ENCODE data around the gene GALNT13. TPM values are rescaled to one million over a fixed set of nuclear protein-coding genes. Genes with fewer than 3 reads are reported as not detected.

GALNT13 gene
- total RNA-seq, 1 donor from 2014 or later = 2.0 TPM

DNA sequence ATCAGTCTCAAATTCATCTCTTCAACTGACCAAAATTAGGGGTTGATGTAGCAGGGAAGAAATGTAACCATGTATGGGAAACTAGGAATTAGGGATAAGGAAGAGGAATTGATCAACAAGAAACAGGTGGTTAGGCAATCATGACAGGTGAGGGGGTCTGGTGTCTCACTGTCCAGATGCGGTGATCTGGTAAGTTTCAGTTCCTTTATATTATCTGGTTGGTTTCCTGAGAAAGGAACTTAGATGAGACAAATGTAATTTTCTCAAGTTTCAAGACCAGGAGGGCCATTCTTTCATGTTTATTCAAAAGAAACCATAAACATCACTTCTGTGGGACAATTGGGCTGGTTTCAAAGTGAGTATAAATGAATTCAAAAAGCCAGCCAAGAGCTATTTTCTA lies 520.5 kb downstream of the GALNT13 start:
- FAIRE-seq = no peak

DNA sequence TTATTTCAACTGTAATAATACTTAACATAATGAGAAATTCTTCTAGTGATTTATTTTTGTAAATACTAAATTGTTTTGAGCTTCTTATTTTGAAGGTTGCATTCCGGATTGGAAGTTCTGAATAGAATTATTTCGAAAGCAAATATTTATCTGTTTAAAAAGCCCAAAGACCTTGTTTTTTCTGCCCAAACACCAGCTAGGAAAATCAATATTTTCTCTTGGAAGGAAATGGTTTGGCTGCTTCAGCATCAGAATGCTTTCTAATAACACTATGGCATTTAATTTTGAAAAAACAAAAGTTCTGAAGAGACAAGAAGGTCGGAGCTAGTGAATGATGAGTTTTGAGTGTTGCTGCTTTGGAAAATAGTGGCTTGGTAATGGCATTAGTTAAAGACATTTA lies 522.9 kb downstream of the GALNT13 start:
- Histone ChIP-seq H3K4me3 (ENCODE audit: insufficient read depth, low read depth, low read length) (no peak overlapping the region), H3K27me3 (ENCODE audit: insufficient read depth, low read length) (no peaks in the 10 kb centered on the region), H3K9me3 (ENCODE audit: insufficient read depth, low read depth, low read length) (no peaks in the 10 kb centered on the region), H4K20me1 (ENCODE audit: insufficient read depth, low read length) (no peaks in the 10 kb centered on the region), H3K4me2 (ENCODE audit: low read length) (no peak overlapping the region), H2AFZ (ENCODE audit: low read depth, low read length) (no peak overlapping the region), H3K36me3 (ENCODE audit: insufficient read depth, low read length) (no peaks in the 10 kb centered on the region), H3K9ac (ENCODE audit: low read length) (no peak overlapping the region), H3K27ac (ENCODE audit: low read depth, low read length) (no peak overlapping the region), H3K4me1 (ENCODE audit: insufficient read depth, low read length) (no peaks in the 10 kb centered on the region), H3K79me2 (ENCODE audit: insufficient read depth, low read length) (no peaks in the 10 kb centered on the region)
- H3K9me3 Mint-ChIP-seq (ENCODE audit: unreplicated experiment) = peaks cover 3% of the 10 kb centered on the region
- no peak overlapping the region for H3K27ac Mint-ChIP-seq (ENCODE audit: unreplicated experiment)
- DNase-seq (ENCODE audit: low read depth) (no peak), FAIRE-seq (no peak)
- no peak for TF ChIP-seq EZH2 (IDR thresholded peaks at IDR 0.05; ENCODE audit: insufficient read depth, low read length)
- TF ChIP-seq, protein P1, sequence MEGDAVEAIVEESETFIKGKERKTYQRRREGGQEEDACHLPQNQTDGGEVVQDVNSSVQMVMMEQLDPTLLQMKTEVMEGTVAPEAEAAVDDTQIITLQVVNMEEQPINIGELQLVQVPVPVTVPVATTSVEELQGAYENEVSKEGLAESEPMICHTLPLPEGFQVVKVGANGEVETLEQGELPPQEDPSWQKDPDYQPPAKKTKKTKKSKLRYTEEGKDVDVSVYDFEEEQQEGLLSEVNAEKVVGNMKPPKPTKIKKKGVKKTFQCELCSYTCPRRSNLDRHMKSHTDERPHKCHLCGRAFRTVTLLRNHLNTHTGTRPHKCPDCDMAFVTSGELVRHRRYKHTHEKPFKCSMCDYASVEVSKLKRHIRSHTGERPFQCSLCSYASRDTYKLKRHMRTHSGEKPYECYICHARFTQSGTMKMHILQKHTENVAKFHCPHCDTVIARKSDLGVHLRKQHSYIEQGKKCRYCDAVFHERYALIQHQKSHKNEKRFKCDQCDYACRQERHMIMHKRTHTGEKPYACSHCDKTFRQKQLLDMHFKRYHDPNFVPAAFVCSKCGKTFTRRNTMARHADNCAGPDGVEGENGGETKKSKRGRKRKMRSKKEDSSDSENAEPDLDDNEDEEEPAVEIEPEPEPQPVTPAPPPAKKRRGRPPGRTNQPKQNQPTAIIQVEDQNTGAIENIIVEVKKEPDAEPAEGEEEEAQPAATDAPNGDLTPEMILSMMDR (IDR thresholded peaks at IDR 0.05; ENCODE audit: insufficient read depth, low read depth, low read length) = no peak
- no peak overlapping the region for H3K4me3 Mint-ChIP-seq (ENCODE audit: unreplicated experiment)
- H3K4me1 Mint-ChIP-seq (ENCODE audit: low read depth, unreplicated experiment) = no peaks in the 10 kb centered on the region
- no peaks in the 10 kb centered on the region for H3K27me3 Mint-ChIP-seq (ENCODE audit: low read depth, unreplicated experiment)
- H3K36me3 Mint-ChIP-seq (ENCODE audit: low read depth, unreplicated experiment) = no peaks in the 10 kb centered on the region

More for the DNA sequence above, 520.5 kb downstream of the GALNT13 start:
- TF ChIP-seq EZH2 (IDR thresholded peaks at IDR 0.05; ENCODE audit: insufficient read depth, low read length) = no peak
- TF ChIP-seq, protein P1 (IDR thresholded peaks at IDR 0.05; ENCODE audit: insufficient read depth, low read depth, low read length) = no peak
- Histone ChIP-seq H3K4me2 (ENCODE audit: low read length) (no peak overlapping the region), H3K36me3 (ENCODE audit: insufficient read depth, low read length) (no peaks in the 10 kb centered on the region), H4K20me1 (ENCODE audit: insufficient read depth, low read length) (no peaks in the 10 kb centered on the region), H3K27me3 (ENCODE audit: insufficient read depth, low read length) (no peaks in the 10 kb centered on the region), H3K4me1 (ENCODE audit: insufficient read depth, low read length) (no peaks in the 10 kb centered on the region), H2AFZ (ENCODE audit: low read depth, low read length) (no peak overlapping the region), H3K79me2 (ENCODE audit: insufficient read depth, low read length) (no peaks in the 10 kb centered on the region), H3K27ac (ENCODE audit: low read depth, low read length) (no peak overlapping the region), H3K9me3 (ENCODE audit: insufficient read depth, low read depth, low read length) (no peaks in the 10 kb centered on the region), H3K9ac (ENCODE audit: low read length) (no peak overlapping the region), H3K4me3 (ENCODE audit: insufficient read depth, low read depth, low read length) (no peak overlapping the region)
- peaks cover 5% of the 10 kb centered on the region for H3K9me3 Mint-ChIP-seq (ENCODE audit: unreplicated experiment)
- no peak overlapping the region for H3K4me3 Mint-ChIP-seq (ENCODE audit: unreplicated experiment)
- H3K4me1 Mint-ChIP-seq (ENCODE audit: low read depth, unreplicated experiment) = no peaks in the 10 kb centered on the region
- no peaks in the 10 kb centered on the region for H3K36me3 Mint-ChIP-seq (ENCODE audit: low read depth, unreplicated experiment)
- H3K27ac Mint-ChIP-seq (ENCODE audit: unreplicated experiment) = no peak overlapping the region
- no peak for DNase-seq (ENCODE audit: low read depth)
- H3K27me3 Mint-ChIP-seq (ENCODE audit: low read depth, unreplicated experiment) = no peaks in the 10 kb centered on the region

DNA sequence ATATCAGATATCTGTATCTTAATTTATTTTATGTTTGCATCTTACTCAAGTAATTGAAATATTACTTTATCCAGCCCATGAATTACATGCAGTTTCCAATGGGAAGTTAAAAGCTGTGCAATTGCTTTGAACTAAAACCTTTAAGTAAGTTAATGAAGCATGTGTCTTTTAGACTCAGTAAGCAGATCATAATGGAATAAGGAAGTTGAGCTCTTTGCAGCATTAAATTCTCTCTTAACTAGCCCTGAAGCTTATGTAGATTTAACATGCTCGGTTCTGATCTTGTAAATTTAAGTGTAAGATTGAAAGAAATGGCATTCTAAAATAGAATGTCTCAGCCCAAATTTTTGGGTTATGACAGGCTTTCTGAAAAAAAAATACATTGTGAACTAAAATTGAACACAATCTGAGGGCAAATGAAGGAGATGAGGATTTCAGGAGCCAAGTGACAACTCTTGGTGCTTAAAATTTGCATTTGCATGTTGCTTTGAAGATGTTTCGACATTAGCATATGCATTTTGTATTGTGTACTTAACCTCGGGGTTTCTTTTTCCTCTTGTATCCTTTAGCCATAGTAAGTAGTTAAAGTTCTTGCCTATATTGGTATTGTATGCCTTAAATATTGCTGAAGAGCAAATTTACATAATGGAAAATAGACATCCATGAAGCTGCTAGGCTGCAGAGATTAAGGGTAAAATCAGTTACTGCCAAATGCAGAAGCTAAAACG lies 529.0 kb downstream of the GALNT13 start:
- no peaks in the 10 kb centered on the region for H4K20me1 ChIP-seq (ENCODE audit: insufficient read depth, low read length)
- H3K4me1 Mint-ChIP-seq (ENCODE audit: low read depth, unreplicated experiment) = no peaks in the 10 kb centered on the region
- no peaks in the 10 kb centered on the region for H3K9me3 ChIP-seq (ENCODE audit: insufficient read depth, low read depth, low read length)
- H3K27ac Mint-ChIP-seq (ENCODE audit: unreplicated experiment) = no peak overlapping the region
- no peaks in the 10 kb centered on the region for H3K79me2 ChIP-seq (ENCODE audit: insufficient read depth, low read length)
- no peak overlapping the region for H2AFZ ChIP-seq (ENCODE audit: low read depth, low read length)
- no peaks in the 10 kb centered on the region for H3K9me3 Mint-ChIP-seq (ENCODE audit: unreplicated experiment)
- H3K36me3 Mint-ChIP-seq (ENCODE audit: low read depth, unreplicated experiment) = no peaks in the 10 kb centered on the region
- H3K9ac ChIP-seq (ENCODE audit: low read length) = no peak overlapping the region
- FAIRE-seq (no peak), DNase-seq (ENCODE audit: low read depth) (no peak)
- H3K27me3 Mint-ChIP-seq (ENCODE audit: low read depth, unreplicated experiment) = no peaks in the 10 kb centered on the region
- TF ChIP-seq, protein P1 (IDR thresholded peaks at IDR 0.05; ENCODE audit: insufficient read depth, low read depth, low read length) = no peak
- TF ChIP-seq EZH2 (IDR thresholded peaks at IDR 0.05; ENCODE audit: insufficient read depth, low read length) = no peak
- H3K4me3 Mint-ChIP-seq (ENCODE audit: unreplicated experiment) = no peak overlapping the region
- H3K36me3 ChIP-seq (ENCODE audit: insufficient read depth, low read length) = no peaks in the 10 kb centered on the region
- H3K4me1 ChIP-seq (ENCODE audit: insufficient read depth, low read length) = no peaks in the 10 kb centered on the region
- H3K4me3 ChIP-seq (ENCODE audit: insufficient read depth, low read depth, low read length) = no peak overlapping the region
- H3K27me3 ChIP-seq (ENCODE audit: insufficient read depth, low read length) = no peaks in the 10 kb centered on the region
- no peak overlapping the region for H3K27ac ChIP-seq (ENCODE audit: low read depth, low read length)
- no peak overlapping the region for H3K4me2 ChIP-seq (ENCODE audit: low read length)
